22Rv1 (cell line): Measurements from ENCODE around the gene SAC3D1.

Experiments used
- ZFX ChIP-seq: fragments of 450-650 bp; IDR thresholded peaks from 2 replicates; pipeline ENCODE4 v1.6.1; 2017; ENCODE audit warnings: antibody characterized with exemption, borderline replicate concordance
- TF ChIP-seq, protein P1 (sequence below): fragments of 450-650 bp; IDR thresholded peaks from 2 replicates; pipeline ENCODE4 v1.5.1; 2017; ENCODE audit warnings: mild to moderate bottlenecking

DNA sequence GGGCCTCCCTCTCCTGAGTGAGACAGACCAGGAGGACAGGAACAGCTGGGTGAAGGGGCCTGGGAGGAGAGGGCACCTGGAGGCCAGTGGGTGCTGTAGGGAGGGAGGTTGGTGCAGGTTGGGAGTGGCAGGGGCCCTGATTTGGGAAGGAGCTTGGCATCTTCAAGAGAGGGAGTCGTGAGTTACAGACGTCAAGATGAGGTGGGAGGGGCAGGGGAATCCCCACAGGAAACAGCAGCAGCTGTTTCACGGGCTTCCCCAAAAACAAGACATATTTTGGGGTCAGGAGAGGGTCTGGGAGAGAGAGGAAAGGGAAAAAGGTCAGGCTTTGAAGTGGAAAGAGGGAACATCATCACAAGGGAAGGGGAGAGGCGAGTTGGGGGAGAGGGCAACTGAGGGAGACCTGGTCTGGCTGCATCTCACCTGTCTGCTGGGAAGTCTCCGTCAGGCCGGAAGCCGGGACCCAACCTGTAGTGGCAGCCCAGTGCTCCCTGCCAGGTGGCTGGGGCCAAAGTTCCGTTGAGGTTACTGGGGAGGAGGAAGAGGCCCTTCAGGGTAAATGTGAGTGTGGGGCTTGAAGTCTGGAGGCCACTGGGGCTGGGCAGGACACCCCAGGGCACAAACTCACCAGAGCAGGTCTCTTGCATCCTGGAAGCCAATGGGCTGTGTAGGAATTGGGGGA is 13.0 kb downstream of the SAC3D1 start:
- TF ChIP-seq, protein P1, sequence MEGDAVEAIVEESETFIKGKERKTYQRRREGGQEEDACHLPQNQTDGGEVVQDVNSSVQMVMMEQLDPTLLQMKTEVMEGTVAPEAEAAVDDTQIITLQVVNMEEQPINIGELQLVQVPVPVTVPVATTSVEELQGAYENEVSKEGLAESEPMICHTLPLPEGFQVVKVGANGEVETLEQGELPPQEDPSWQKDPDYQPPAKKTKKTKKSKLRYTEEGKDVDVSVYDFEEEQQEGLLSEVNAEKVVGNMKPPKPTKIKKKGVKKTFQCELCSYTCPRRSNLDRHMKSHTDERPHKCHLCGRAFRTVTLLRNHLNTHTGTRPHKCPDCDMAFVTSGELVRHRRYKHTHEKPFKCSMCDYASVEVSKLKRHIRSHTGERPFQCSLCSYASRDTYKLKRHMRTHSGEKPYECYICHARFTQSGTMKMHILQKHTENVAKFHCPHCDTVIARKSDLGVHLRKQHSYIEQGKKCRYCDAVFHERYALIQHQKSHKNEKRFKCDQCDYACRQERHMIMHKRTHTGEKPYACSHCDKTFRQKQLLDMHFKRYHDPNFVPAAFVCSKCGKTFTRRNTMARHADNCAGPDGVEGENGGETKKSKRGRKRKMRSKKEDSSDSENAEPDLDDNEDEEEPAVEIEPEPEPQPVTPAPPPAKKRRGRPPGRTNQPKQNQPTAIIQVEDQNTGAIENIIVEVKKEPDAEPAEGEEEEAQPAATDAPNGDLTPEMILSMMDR: no peak
- no peak for TF ChIP-seq ZFX
